ENCODE data around the gene ACTL10.

Gene ACTL10

GRCh38 chr20:33676652-33677645 is 10.2 kb downstream of the ACTL10 start:
- in situ Hi-C loops (cut with HindIII; ENCODE audit: low sequenced_read_pairs) = no loop called here

DNA sequence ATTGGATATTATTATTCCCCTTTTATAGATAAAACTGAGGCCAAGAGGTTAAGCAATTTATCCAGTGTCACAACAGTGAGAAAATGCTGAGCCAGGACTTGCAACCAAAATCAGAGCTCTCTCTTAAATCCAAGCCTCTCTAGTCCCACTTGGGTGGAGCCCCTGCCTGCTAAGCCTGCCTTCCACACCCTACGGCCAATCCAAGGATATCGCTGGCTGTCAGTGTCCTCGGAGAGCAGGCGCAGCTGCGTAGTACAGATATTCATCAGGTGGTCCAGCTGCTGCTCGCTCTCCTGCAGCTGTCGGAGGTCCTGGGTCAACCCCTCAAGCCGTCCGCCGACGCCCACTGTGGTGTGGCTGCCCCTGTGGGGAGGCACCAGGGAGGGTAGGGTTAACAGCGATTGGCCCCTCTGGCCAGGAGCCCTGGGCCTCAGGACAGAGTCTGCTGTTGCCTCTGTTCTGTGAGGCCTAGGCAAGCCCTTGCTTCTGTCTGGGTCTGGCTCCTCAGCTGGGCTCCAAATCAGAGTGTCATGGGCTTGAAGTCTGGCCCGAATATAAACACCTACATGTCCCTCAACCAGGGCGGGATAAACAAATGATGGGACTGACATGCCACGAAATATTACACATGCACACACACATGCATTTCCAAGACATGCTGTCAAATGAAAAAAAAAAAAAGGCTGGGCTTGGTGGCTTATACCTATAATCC is 11.4 kb downstream of the ACTL10 start:
- in situ Hi-C loops (cut with HindIII; ENCODE audit: low sequenced_read_pairs) = no loop called here

DNA sequence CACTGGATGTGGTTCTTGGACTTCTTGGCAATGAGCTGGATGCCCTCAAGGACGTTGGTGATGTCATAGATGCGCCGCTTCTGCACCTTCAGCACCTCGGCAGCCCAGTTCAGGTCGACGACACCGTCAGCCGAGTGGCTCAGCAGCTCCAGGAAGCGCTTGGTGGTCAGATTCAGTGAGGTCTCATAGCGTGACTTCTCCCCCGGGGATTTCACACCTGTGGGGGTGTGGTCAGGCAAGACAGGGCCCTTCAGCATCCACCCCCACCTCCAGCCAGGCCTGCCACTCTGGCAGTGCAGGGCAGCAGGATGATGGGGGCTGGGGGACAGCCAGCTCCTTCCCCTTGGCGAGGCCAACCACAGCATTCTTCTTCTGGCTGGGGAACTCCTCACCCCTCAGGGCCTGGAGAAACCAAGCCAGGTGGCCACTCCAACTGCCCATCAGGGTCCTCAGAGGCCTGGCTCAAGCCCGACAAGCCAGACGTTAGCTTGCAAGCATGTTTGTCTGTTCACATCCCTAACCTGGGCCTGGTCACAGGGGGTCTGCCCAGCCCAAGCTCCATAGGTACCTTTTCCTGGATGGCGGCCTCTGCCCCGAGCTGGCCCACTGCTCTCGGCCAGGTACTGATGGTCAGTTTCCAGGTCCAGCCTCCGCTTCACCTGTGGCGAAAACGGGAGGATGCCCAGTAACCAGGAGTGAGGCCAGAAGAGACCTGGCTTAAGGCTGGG is 13.2 kb downstream of the ACTL10 start:
- in situ Hi-C loops (cut with HindIII; ENCODE audit: low sequenced_read_pairs) = no loop called here

GRCh38 chr20:33680686-33681085 is 13.9 kb downstream of the ACTL10 start:
- in situ Hi-C loops (cut with HindIII; ENCODE audit: low sequenced_read_pairs) = no loop called here

GRCh38 chr20:33681288-33681687 is 14.5 kb downstream of the ACTL10 start:
- in situ Hi-C loops (cut with HindIII; ENCODE audit: low sequenced_read_pairs) = no loop called here

DNA sequence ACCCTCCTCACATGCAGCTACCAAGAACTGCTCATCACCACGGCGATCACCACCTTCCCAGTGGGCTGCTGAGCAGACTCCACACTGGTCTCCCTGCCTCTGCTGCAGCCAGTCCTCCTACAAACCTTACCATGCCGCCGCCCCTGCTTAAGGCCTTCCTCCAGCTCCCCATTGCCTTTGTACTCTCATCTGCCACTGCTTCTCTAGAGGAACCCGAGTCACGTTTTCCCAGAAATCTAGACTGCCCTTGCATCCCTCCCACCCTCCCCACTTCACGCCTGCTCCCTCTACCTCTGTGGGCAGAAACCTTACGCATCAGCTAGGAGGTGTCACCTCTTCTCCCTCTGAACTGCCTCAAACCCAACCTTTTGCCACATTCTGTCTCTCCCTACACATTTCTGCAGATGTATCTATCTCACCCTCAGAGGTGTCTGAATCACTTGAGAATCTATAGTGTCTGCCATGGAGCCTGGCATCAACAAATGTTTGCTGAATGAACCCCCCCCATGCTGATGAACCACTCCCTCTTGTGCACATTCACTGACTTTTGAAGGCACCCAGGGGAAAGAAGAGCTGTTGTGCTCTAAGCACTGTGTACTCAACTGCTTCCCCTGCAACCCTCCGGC is 15.1 kb downstream of the ACTL10 start:
- in situ Hi-C loops (cut with HindIII; ENCODE audit: low sequenced_read_pairs) = no loop called here

- in situ Hi-C loops (cut with HindIII; ENCODE audit: low sequenced_read_pairs) = no loop called here
These were observed 18.0 kb downstream of the ACTL10 start for GRCh38 chr20:33684533-33685327.

DNA sequence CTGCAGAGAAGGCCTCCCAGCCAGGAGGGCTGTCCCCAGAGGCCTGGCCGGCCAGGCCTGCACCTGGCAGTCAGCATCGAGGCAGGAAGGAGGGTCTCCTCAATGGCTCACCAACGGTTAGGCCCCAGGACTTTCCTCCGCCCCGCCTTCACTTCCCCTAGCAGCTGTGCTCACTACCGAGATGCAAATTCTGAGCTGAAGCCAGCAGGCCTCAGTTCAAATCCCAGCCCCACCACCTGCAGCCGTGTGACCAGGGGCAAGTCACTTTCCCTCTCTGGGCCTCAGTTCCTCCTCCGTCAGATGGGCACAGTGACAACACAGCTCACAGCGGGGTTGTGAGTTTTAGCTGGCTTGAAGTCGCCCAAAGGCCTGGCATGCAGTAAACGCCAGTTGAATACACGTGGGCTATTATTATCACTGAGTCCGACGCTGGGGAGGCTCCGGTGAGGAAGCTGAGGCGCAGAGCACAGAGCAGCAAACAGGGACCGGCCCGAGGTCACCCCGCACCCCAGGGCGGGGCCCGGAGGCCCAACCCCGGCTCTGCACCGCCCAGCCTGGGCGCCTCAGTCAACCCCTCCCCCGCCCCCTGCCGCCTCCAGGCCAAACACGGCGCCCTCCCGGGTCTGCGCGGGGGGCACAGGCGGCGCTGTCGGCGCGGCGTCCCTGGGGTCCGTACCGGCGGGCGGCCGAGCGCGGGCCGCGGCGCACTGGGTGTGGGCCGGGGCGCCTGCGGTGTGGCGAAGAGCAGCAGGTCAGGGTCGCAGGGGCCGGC is 18.8 kb downstream of the ACTL10 start:
- in situ Hi-C loops (cut with HindIII; ENCODE audit: low sequenced_read_pairs) = no loop called here

DNA sequence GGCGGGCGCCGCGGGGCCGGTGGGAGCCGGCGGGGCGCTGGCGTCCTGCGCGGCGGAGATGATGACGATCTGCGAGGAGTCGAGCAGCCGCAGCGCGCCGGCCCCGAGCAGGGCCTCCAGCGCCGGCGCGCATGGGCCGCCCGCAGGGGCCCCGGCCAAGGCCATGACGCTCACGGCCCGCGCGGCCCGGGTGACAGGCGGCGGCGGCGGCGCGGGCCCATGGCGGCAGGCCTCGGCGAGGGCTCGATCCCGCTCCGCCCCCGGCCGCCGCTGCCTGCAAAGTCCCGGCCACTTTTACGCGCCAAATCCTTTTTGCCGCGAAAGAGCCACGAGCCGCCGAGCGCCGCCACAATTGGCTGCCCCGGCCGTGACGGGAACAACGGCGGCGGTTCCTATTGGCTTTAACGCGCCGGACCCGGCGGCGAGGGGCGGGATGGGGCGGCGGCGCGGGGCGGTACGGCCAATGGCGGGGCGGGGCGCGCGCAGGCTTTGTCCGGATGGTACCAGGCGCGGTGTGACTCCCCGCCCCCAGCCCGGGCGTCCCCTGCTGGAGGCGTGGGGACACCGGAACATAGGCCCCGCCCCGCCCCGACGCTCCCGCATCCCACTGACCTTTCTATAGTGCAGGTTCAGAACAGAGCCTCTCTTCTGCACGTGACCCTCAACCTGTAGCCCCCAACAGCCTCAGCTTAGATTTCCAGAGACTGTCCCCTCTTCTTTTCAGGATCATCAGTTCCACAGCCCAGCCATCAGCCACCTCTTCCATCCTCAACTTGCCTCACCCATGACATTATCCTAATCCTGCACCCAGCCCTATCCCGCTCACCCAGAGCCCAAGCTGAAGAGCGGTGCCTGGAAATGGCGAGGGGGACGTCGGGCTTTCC is 19.6 kb downstream of the ACTL10 start, which contains the start of gene E2F1:
TSS of gene E2F1 (minus strand) at position 286 of the 884 bp plus-strand sequence. CDS start at position 165, 121 bp downstream.
- in situ Hi-C loops (cut with HindIII; ENCODE audit: low sequenced_read_pairs) = no loop called here

DNA sequence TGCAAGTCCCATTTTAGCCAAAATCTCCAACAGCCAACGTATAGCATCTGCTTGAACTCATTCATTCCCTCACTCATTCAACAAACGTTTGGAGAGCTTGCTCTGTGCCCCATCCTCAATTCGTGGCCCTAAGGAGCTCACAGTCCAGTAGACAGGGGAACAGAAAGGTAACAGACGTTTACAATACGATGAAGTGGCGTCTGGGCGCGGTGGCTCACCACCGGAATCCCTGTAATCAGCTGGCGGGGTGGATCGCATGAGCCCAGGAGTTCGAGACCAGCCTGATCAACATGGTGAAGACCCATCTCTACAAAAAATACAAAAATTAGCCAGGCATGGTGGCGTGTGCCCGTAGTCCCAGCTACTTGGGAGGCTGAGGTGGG is 20.2 kb downstream of the ACTL10 start:
- in situ Hi-C loops (cut with HindIII; ENCODE audit: low sequenced_read_pairs) = no loop called here

- in situ Hi-C loops (cut with HindIII; ENCODE audit: low sequenced_read_pairs) = no loop called here
These were observed 20.7 kb downstream of the ACTL10 start for GRCh38 chr20:33687370-33687915.

DNA sequence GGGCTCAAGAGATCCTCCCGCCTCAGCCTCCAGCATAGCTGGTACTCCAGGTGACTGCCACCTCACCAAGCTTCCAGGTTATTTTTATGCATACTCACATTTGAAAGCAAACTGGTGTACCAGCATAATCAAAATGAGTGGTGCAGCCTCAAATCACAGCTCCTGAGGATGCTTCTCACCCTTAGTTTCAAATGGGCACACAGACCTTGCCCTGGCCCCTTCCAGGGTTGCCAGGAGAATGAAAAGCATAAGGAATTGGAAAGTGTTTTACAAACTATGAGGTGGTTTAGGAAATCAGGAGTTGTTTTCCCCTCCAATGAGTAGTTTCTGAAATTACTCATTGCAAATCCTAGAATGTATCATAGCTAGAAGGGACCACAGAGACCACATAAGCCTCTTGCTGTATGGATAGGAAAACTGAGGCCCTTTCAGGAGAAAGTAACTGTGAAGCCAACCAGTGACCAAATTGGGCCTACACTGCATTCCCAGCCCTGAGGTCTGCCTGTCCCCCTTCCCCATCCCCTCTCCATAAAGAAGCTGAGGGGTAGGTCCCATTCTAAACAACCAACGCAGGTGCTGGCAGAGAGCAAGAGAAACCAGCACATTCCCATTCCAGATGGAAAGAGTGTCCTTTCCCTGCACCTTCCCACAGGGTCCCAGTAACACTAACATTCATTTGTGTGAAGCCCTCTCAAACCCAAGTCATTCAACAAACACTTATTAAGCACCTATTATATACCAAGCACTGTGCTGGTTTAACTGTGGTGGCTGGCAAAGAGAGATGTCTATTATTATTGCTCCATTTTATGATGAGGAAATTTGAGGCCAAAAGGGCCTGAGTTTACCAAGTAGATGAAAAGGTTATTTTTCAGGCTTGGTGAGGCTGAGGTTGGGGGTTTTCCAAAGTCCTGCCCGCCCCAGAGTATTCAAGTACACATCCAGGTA is 21.5 kb downstream of the ACTL10 start:
- in situ Hi-C loops (cut with HindIII; ENCODE audit: low sequenced_read_pairs) = no loop called here

- in situ Hi-C loops (cut with HindIII; ENCODE audit: low sequenced_read_pairs) = no loop called here
These were observed 22.2 kb downstream of the ACTL10 start for GRCh38 chr20:33688938-33689424.

- in situ Hi-C loops (cut with HindIII; ENCODE audit: low sequenced_read_pairs) = no loop called here
These were observed 22.8 kb downstream of the ACTL10 start for GRCh38 chr20:33689493-33689892.

- in situ Hi-C loops (cut with HindIII; ENCODE audit: low sequenced_read_pairs) = no loop called here
These were observed 23.2 kb downstream of the ACTL10 start for GRCh38 chr20:33689973-33690372.

- in situ Hi-C loops (cut with HindIII; ENCODE audit: low sequenced_read_pairs) = no loop called here
These were observed 26.5 kb downstream of the ACTL10 start for GRCh38 chr20:33693289-33693688.

All from DLD1 (cell line).